ENCODE measurements around the gene MCTP2.
"Not testable (repeated sequence)": the region's sequence is repeated elsewhere in the genome, so short reads cannot be mapped to it uniquely, and the experiment has no call there.

MCTP2 gene

GRCh38 chr15:94470492-94470891 is 239.1 kb downstream of the MCTP2 start:
- DNase-seq: no peak

- DNase-seq: no peak
Measured at GRCh38 chr15:94476686-94477085, 245.3 kb downstream of the MCTP2 start.

- no peak for DNase-seq
Measured at GRCh38 chr15:94477913-94478553, 246.7 kb downstream of the MCTP2 start.

GRCh38 chr15:94478763-94479162 is 247.4 kb downstream of the MCTP2 start:
- no peak for DNase-seq

GRCh38 chr15:94480289-94480834 is 249.0 kb downstream of the MCTP2 start:
- DNase-seq: no peak

GRCh38 chr15:94485148-94485719 is 253.9 kb downstream of the MCTP2 start:
- DNase-seq: no peak

- no peak for DNase-seq
Measured at GRCh38 chr15:94487635-94488034, 256.3 kb downstream of the MCTP2 start.

GRCh38 chr15:94493176-94493575 is 261.8 kb downstream of the MCTP2 start:
- DNase-seq: no peak

- not testable (repeated sequence) for DNase-seq
Measured at GRCh38 chr15:94493586-94493985, 262.2 kb downstream of the MCTP2 start.

- no peak for DNase-seq
Measured at GRCh38 chr15:94494732-94495131, 263.4 kb downstream of the MCTP2 start.

GRCh38 chr15:94503293-94503692 is 271.9 kb downstream of the MCTP2 start:
- DNase-seq: no peak

GRCh38 chr15:94509259-94509658 is 277.9 kb downstream of the MCTP2 start:
- no peak for DNase-seq

- DNase-seq: no peak
Measured at GRCh38 chr15:94522125-94522524, 290.8 kb downstream of the MCTP2 start.

- no peak for DNase-seq
Measured at GRCh38 chr15:94523873-94524272, 292.5 kb downstream of the MCTP2 start.

GRCh38 chr15:94524565-94524964 is 293.2 kb downstream of the MCTP2 start:
- DNase-seq: no peak

- DNase-seq: no peak
Measured at GRCh38 chr15:94526071-94526689, 294.8 kb downstream of the MCTP2 start.

- no peak for DNase-seq
Measured at GRCh38 chr15:94532226-94532625, 300.9 kb downstream of the MCTP2 start.

Data from CD4-positive, alpha-beta T cell treated with Interleukin-12 subunit alpha and Interleukin-12 subunit beta, for 1 hour (primary cell).